K562 (cell line): ENCODE data around the gene OPA3. TPM values are rescaled to one million over a fixed set of nuclear protein-coding genes. Genes with fewer than 3 reads are reported as not detected.
A peak's percentile ranks its signal among the peaks of the same experiment; 100 is the strongest.

Experiments
- ARID1B ChIP-seq: fragments of 450-650 bp; IDR thresholded peaks from 2 replicates; pipeline ENCODE4 v1.6.1; 2016; ENCODE audit warnings: antibody characterized with exemption, mild to moderate bottlenecking, inconsistent platforms
- ARNT ChIP-seq, 2 experiments: fragments of 450-650 bp; IDR thresholded peaks; 2 replicates each; pipeline ENCODE4 v1.6.1; 2016; ENCODE audit warnings: mild to moderate bottlenecking in 1 of 2
- ATF1 ChIP-seq, 2 experiments: fragments of 450-650 bp in 1 of 2; IDR thresholded peaks; 2 replicates each; pipeline ENCODE4 v1.6.1; 2016; ENCODE audit warnings: missing compliant biosample characterization in 1 of 2, missing genetic modification characterization in 1 of 2
- BCOR ChIP-seq: fragments of 450-650 bp; IDR thresholded peaks from 2 replicates; pipeline ENCODE4 v1.6.1; 2016
- BRD4 ChIP-seq: fragments of 200-600 bp; sonication (generic); IDR thresholded peaks from 2 replicates; pipeline ENCODE4 v1.6.1; 2017; ENCODE audit warnings: inconsistent platforms
- DACH1 ChIP-seq: fragments of 450-650 bp; IDR thresholded peaks from 2 replicates; pipeline ENCODE4 v1.6.1; 2018; ENCODE audit not compliant: partially characterized antibody
- EHMT2 ChIP-seq: fragments of 450-650 bp; IDR thresholded peaks from 2 replicates; pipeline ENCODE4 v1.6.1; 2018; ENCODE audit warnings: antibody characterized with exemption
- HEY1 ChIP-seq: fragments of 250-450 bp; sonication (Bioruptor Pico); IDR thresholded peaks from 2 replicates; pipeline ENCODE4 v1.5.0; 2020; ENCODE audit warnings: mild to moderate bottlenecking, moderate library complexity, borderline replicate concordance
- KAT8 ChIP-seq: fragments of 450-650 bp; IDR thresholded peaks from 2 replicates; pipeline ENCODE4 v1.6.1; 2016; ENCODE audit warnings: low read depth, mild to moderate bottlenecking
- LEF1 ChIP-seq: fragments of 450-650 bp; IDR thresholded peaks from 2 replicates; pipeline ENCODE4 v1.6.1; 2016; ENCODE audit warnings: mild to moderate bottlenecking
- PRMT5 ChIP-seq: sonication (generic); formaldehyde crosslinking; IDR thresholded peaks from 2 replicates; pipeline ENCODE4 v1.5.0; 2020; ENCODE audit warnings: missing genetic modification reagents
- RFX5 ChIP-seq: IDR thresholded peaks from 2 replicates; pipeline ENCODE4 v1.6.1; 2011; ENCODE audit warnings: low read depth, mild to moderate bottlenecking, improper control_type of control experiment, low read length
- SMARCA5 ChIP-seq: fragments of 450-650 bp; IDR thresholded peaks from 2 replicates; pipeline ENCODE4 v1.6.1; 2016
- THRAP3 ChIP-seq: fragments of 450-650 bp; IDR thresholded peaks from 2 replicates; pipeline ENCODE4 v1.6.1; 2016; ENCODE audit warnings: mild to moderate bottlenecking, inconsistent platforms, borderline replicate concordance
- ZNF316 ChIP-seq: fragments of 450-650 bp; IDR thresholded peaks from 2 replicates; pipeline ENCODE4 v1.6.1; 2016
- ZSCAN32 ChIP-seq: fragments of 450-650 bp; formaldehyde crosslinking; IDR thresholded peaks from 2 replicates; pipeline ENCODE4 v1.4.0; 2020; ENCODE audit warnings: mild to moderate bottlenecking, moderate library complexity
- polyA plus RNA-seq, 8 experiments: library from polyadenylated mRNA; depleted of rRNA in 4 of 8; stranded (reverse) in 5 of 8; unstranded in 3 of 8; fragments of >200 nt; fragmentation: Nextera tagmentation in 2 of 8; fragmentation: Illumina TruSeq in 1 of 8; extraction: Ambion mirVana in 2 of 8; extraction: Trizol in 1 of 8; gene quantifications; 2 replicates each; pipeline versions ENCODE4 v1.2.1 to v1.2.3, GENCODE V29; 2011 to 2014; ENCODE audit warnings: inconsistent platforms in 1 of 8, missing spikeins in 1 of 8
- total RNA-seq, 7 experiments: library from RNA; depleted of rRNA in 6 of 7; stranded (reverse); fragments of >200 nt in 6 of 7; fragmentation: Illumina TruSeq in 2 of 7; extraction: Trizol in 2 of 7; gene quantifications; 2 replicates each; pipeline versions ENCODE4 v1.2.1 to v1.2.3, GENCODE V29; 2011 to 2021; ENCODE audit warnings: low replicate concordance in 1 of 7
- TF ChIP-seq, protein P1 (sequence below): sonication (generic); formaldehyde crosslinking; IDR thresholded peaks from 2 replicates; pipeline ENCODE4 v1.5.0; 2020; ENCODE audit warnings: missing genetic modification reagents
- TF ChIP-seq, protein P2 (sequence below), 2 experiments: fragments of 450-650 bp; IDR thresholded peaks; 2 replicates each; pipeline ENCODE4 v1.6.1; 2018; ENCODE audit warnings: mild to moderate bottlenecking in 2 of 2, low read depth in 1 of 2; ENCODE audit not compliant: partially characterized antibody in 2 of 2
- TF ChIP-seq, protein P3 (sequence below), 2 experiments: IDR thresholded peaks in 1 of 2; conservative IDR thresholded peaks in 1 of 2; 2 replicates each; pipeline ENCODE4 v1.6.1; 2016; ENCODE audit warnings: low read depth in 2 of 2, mild to moderate bottlenecking in 1 of 2, missing compliant biosample characterization in 1 of 2, missing genetic modification characterization in 1 of 2, moderate library complexity in 1 of 2

OPA3 gene
- total and polyA plus RNA-seq, 9 of the 15 experiments (the other 6 are each of a cell fraction or from before 2014, with no cell fraction given) = 1.4 to 18.8 (median 9.0) TPM

DNA sequence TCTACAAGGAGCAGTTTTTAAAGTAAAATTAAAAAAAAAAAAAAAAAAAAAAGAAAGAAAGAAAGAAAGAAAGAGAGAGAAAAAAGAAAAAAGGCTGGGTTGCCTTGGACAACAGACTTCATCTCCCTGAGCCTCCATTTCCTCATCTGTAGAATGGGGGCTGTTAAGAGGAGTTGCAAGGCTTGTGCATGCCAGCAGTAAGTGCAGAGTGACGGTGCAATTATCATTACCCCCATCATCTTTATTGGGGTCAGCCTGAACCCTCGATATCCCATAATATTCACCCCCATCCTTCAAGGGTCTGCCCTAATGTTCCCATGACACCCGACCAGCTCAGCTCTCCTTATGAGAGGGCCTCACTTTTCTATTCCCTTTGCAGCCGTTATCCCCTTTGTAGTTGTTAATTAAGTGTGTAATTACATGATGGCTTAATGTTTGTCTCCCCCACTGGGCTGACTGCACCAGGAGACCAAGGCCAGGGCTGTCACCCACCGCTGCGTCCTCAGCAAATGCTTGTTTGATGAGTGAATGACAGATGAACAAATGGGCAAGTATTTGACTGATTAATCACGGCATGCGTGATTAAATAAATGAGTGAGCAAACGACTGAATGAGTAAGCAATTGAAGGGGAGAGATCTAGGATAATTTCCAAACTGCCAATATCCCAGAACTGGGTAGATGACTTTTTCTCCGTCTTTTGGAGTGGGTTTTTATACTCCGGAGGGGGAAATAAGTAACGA lies 106.7 kb downstream of the OPA3 start (continued):
- peak; percentile 26; the same call in 1 of the 2 replicates for TF ChIP-seq ZNF316
- peak; percentile 64 for TF ChIP-seq DACH1
- 0 out of 2 replicates have a peak, but pooled peaks have one; percentile 26 for TF ChIP-seq EHMT2
- TF ChIP-seq, protein P1, sequence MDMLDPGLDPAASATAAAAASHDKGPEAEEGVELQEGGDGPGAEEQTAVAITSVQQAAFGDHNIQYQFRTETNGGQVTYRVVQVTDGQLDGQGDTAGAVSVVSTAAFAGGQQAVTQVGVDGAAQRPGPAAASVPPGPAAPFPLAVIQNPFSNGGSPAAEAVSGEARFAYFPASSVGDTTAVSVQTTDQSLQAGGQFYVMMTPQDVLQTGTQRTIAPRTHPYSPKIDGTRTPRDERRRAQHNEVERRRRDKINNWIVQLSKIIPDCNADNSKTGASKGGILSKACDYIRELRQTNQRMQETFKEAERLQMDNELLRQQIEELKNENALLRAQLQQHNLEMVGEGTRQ (CRISPR knock-in tag) = no peak
- TF ChIP-seq, protein P2, sequence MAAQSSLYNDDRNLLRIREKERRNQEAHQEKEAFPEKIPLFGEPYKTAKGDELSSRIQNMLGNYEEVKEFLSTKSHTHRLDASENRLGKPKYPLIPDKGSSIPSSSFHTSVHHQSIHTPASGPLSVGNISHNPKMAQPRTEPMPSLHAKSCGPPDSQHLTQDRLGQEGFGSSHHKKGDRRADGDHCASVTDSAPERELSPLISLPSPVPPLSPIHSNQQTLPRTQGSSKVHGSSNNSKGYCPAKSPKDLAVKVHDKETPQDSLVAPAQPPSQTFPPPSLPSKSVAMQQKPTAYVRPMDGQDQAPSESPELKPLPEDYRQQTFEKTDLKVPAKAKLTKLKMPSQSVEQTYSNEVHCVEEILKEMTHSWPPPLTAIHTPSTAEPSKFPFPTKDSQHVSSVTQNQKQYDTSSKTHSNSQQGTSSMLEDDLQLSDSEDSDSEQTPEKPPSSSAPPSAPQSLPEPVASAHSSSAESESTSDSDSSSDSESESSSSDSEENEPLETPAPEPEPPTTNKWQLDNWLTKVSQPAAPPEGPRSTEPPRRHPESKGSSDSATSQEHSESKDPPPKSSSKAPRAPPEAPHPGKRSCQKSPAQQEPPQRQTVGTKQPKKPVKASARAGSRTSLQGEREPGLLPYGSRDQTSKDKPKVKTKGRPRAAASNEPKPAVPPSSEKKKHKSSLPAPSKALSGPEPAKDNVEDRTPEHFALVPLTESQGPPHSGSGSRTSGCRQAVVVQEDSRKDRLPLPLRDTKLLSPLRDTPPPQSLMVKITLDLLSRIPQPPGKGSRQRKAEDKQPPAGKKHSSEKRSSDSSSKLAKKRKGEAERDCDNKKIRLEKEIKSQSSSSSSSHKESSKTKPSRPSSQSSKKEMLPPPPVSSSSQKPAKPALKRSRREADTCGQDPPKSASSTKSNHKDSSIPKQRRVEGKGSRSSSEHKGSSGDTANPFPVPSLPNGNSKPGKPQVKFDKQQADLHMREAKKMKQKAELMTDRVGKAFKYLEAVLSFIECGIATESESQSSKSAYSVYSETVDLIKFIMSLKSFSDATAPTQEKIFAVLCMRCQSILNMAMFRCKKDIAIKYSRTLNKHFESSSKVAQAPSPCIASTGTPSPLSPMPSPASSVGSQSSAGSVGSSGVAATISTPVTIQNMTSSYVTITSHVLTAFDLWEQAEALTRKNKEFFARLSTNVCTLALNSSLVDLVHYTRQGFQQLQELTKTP (IDR thresholded peaks at IDR 0.05; ENCODE audit: low read depth in 1 of 2, partially characterized antibody in 2 of 2) = no peak
- no peak; the same call in 1 of the 2 replicates for TF ChIP-seq SMARCA5
- TF ChIP-seq BCOR = peak; percentile 67
- TF ChIP-seq THRAP3 = 0 out of 2 replicates have a peak, but pooled peaks have one; percentile 34
- no peak for TF ChIP-seq ZSCAN32 (CRISPR knock-in tag)
- TF ChIP-seq RFX5 = no peak
- no peak for TF ChIP-seq HEY1 (CRISPR knock-in tag)
- no peak for TF ChIP-seq ATF1 (CRISPR knock-in tag; IDR thresholded peaks at IDR 0.05)
- TF ChIP-seq ATF1 (tag; IDR thresholded peaks at IDR 0.05) = no peak
- TF ChIP-seq ARID1B = 0 out of 2 replicates have a peak, but pooled peaks have one; percentile 26
- no peak for TF ChIP-seq KAT8
- TF ChIP-seq ARNT (IDR thresholded peaks at IDR 0.05) = 0 out of 4 replicates have a peak, but pooled peaks of 1 of the 2 experiments have one; percentile 4
- TF ChIP-seq PRMT5 (CRISPR knock-in tag) = no peak
- TF ChIP-seq, protein P3, sequence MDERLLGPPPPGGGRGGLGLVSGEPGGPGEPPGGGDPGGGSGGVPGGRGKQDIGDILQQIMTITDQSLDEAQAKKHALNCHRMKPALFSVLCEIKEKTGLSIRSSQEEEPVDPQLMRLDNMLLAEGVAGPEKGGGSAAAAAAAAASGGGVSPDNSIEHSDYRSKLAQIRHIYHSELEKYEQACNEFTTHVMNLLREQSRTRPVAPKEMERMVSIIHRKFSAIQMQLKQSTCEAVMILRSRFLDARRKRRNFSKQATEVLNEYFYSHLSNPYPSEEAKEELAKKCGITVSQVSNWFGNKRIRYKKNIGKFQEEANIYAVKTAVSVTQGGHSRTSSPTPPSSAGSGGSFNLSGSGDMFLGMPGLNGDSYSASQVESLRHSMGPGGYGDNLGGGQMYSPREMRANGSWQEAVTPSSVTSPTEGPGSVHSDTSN (CRISPR knock-in tag; IDR thresholded peaks at IDR 0.05; ENCODE audit: low read depth) = no peak
- TF ChIP-seq, protein P3 (tag; conservative IDR thresholded peaks at IDR 0.05; ENCODE audit: low read depth) = peak; percentile 53; the same call in 1 of the 2 replicates
- TF ChIP-seq BRD4 = no peak
- 0 out of 2 replicates have a peak, but pooled peaks have one; percentile 27 for TF ChIP-seq LEF1
